ENCODE results near the gene COX20. TPM values are rescaled to one million over a fixed set of nuclear protein-coding genes. Genes with fewer than 3 reads are reported as not detected.

The COX20 gene
- total and polyA plus RNA-seq, 2 of the 13 experiments (the other 11 are each of a cell fraction or from before 2014, with no cell fraction given): 34.4 to 95.8 TPM

GRCh38 chr1:244817415-244817894 is 18.0 kb upstream of the COX20 start (continued):
- TF ChIP-seq HNF4G (IDR thresholded peaks at IDR 0.05; ENCODE audit: borderline replicate concordance, low read depth, low read length) (peak; percentile 65), HNF4G (CRISPR knock-in tag; IDR thresholded peaks at IDR 0.05; ENCODE audit: borderline replicate concordance, low read depth) (0 out of 2 replicates have a peak, but pooled peaks have one; percentile 40), ZBTB37 (CRISPR knock-in tag; IDR thresholded peaks at IDR 0.05) (no peak), GATAD2A (CRISPR knock-in tag; IDR thresholded peaks at IDR 0.05) (peak; percentile 78), ZHX1 (CRISPR knock-in tag; IDR thresholded peaks at IDR 0.05; ENCODE audit: low read depth) (0 out of 2 replicates have a peak, but pooled peaks have one; percentile 51), BATF2 (CRISPR knock-in tag; IDR thresholded peaks at IDR 0.05) (no peak)

GRCh38 chr1:244820131-244820530 is 15.3 kb upstream of the COX20 start:
- FAIRE-seq (no peak), ATAC-seq (no peak), DNase-seq (ENCODE audit: low spot score) (no peak)
- H3K36me3 ChIP-seq (replicated peaks in 1 of 2; ENCODE audit: control insufficient read depth in 1 of 2, insufficient read depth in 2 of 2, low read length in 2 of 2): no peaks in the 10 kb centered on the region
- no peak overlapping the region for H3K27ac ChIP-seq (ENCODE audit: extremely low read length, insufficient read depth, low read length)
- 95% methylated on average over 2 of the region's 2 CpGs for WGBS (ENCODE audit: low lambda C conversion rate)
- peaks cover 23% of the 10 kb centered on the region for H3K4me1 ChIP-seq (ENCODE audit: insufficient read depth, low read length)
- H3K79me2 ChIP-seq (ENCODE audit: insufficient read depth, low read length): no peaks in the 10 kb centered on the region
- BruUV-seq (replicated peaks): no TSS peak
- ChIA-PET POLR2A (no interaction called here), CTCF (ENCODE audit: low intra/inter-chr PET ratio, low total read pairs) (no interaction called here)
- H4K20me1 ChIP-seq (ENCODE audit: insufficient read depth, low read length): no peaks in the 10 kb centered on the region
- H3K9ac ChIP-seq (ENCODE audit: insufficient read depth, low read depth, low read length): no peak overlapping the region
- no peak overlapping the region for H3K4me3 ChIP-seq (replicated peaks in 1 of 3; ENCODE audit: insufficient read depth in 1 of 3, low read depth in 2 of 3, low read length in 3 of 3)
- TF ChIP-seq ATF1 (CRISPR knock-in tag; IDR thresholded peaks at IDR 0.05) (no peak), ZNF335 (CRISPR knock-in tag; IDR thresholded peaks at IDR 0.05) (no peak)
- intact Hi-C loops (cut with micrococcal nuclease; ENCODE audit: unreplicated experiment): no loop called here
- no peak overlapping the region for H2AFZ ChIP-seq (ENCODE audit: low read length)
- in situ Hi-C loops (cut with HindIII; ENCODE audit: extremely low pct_ligation_motif_present, low pct_unique_long_range_greater_than_20kb): no loop called here
- H3K9me3 ChIP-seq (ENCODE audit: low read length): no peaks in the 10 kb centered on the region
- no peaks in the 10 kb centered on the region for H3K27me3 ChIP-seq (ENCODE audit: control insufficient read depth in 1 of 2, insufficient read depth in 2 of 2, low read length in 2 of 2)
- H3K4me2 ChIP-seq (ENCODE audit: low read depth, low read length): no peak overlapping the region

Measured in HepG2 (cell line).